ENCODE data around the gene RGL1. TPM values are rescaled to one million over a fixed set of nuclear protein-coding genes. Genes with fewer than 3 reads are reported as not detected.

RGL1 gene
- total RNA-seq, 1 experiment from 2014 or later: 1.5 TPM

DNA sequence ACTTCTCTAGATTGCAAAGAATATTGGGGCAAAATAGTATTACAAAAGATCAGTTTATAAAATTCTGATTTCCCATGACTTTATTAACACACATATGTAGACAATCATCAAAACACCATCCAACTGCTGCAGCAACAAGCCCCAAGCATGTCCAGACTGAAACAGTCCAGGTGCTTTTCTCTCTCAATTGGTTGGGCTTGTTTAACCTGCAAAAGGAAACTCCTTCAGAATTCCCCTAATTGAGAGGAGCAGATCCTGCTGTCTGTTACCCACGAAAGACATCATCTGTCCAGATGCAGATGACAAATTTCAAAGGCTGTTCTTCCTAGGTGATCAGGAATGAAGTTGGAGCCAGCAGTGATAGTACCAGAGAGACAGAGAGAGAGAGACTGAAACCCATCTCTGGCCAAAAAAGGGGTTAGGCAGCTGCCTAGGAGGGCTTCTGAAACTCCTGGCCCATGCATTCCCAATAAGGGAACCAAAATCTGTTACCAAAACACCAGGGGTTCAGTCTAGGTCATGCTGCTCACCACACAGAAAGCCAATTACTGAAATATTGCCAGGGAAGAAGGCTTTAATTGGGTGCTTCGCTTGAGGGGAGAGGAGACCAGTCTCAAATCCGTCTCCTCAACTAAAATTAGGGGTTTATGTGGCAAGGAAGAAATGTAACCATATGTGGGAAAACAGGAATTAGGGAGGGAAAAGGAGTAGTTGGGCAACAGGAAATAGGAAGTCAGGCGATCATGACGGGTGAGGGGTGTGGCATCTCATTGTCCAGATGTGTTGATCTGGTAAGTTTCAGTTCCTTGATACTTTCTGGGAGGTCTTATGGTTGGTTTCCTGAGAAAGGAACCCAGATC is 34.7 kb upstream of the RGL1 start:
- ATAC-seq (no peak), DNase-seq (no peak)
- Histone ChIP-seq H3K9ac (ENCODE audit: low read length) (no peak overlapping the region), H3F3A (ENCODE audit: low read length, unreplicated experiment) (no peaks in the 10 kb centered on the region), H3K9me3 (ENCODE audit: low read length) (0 out of 2 replicates have a peak, but pooled peaks cover 9% of the 10 kb centered on the region), H3K9me2 (replicated peaks; ENCODE audit: low read length) (no peaks in the 10 kb centered on the region), H3K4me2 (ENCODE audit: low read length) (no peak overlapping the region), H2AFZ (ENCODE audit: low read length) (no peak overlapping the region), H4K20me1 (ENCODE audit: low read length) (no peaks in the 10 kb centered on the region), H3K36me3 (ENCODE audit: low read depth, low read length) (no peaks in the 10 kb centered on the region), H3K27ac (ENCODE audit: low read length) (no peak overlapping the region), H3K4me1 (ENCODE audit: insufficient read depth, low read length) (no peaks in the 10 kb centered on the region), H3K27me3 (ENCODE audit: low read length) (no peaks in the 10 kb centered on the region), H3K79me2 (ENCODE audit: low read length) (no peaks in the 10 kb centered on the region), H3K4me3 (ENCODE audit: low read length) (no peak overlapping the region)
- intact Hi-C loops (cut with micrococcal nuclease): no loop called here
- CTCF ChIA-PET: interaction anchor here (0.6 kb wide), 1 partner anchor 13 kb away, joined by 3 read pairs; no protein-coding TSS in a partner anchor
- no peak for TF ChIP-seq EZH2phosphoT487 (IDR thresholded peaks at IDR 0.05; ENCODE audit: borderline replicate concordance, low read length)
- TF ChIP-seq, protein P1, sequence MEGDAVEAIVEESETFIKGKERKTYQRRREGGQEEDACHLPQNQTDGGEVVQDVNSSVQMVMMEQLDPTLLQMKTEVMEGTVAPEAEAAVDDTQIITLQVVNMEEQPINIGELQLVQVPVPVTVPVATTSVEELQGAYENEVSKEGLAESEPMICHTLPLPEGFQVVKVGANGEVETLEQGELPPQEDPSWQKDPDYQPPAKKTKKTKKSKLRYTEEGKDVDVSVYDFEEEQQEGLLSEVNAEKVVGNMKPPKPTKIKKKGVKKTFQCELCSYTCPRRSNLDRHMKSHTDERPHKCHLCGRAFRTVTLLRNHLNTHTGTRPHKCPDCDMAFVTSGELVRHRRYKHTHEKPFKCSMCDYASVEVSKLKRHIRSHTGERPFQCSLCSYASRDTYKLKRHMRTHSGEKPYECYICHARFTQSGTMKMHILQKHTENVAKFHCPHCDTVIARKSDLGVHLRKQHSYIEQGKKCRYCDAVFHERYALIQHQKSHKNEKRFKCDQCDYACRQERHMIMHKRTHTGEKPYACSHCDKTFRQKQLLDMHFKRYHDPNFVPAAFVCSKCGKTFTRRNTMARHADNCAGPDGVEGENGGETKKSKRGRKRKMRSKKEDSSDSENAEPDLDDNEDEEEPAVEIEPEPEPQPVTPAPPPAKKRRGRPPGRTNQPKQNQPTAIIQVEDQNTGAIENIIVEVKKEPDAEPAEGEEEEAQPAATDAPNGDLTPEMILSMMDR (conservative IDR thresholded peaks at IDR 0.05; ENCODE audit: low read depth, low read length): no peak
- no peak for TF ChIP-seq EZH2 (IDR thresholded peaks at IDR 0.05; ENCODE audit: low read length, unreplicated experiment)
- BruUV-seq (replicated peaks): no TSS peak
- POLR2A ChIA-PET (ENCODE audit: unreplicated experiment): no interaction called here

DNA sequence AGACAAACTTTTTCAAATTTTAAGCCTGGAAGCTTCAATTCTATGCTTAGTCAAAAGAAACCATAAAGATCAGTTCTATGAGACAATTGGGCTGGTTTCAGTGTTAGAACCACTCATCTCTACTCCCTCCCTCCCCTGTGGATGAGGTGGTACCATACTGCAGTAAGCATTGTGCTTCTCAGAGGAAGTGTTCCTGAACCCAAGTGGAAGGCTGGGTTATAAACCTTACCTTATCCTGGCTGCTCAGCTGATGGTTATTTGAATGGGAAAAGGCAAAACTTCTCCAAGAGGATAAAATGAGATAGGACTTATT is 34.1 kb upstream of the RGL1 start:
- H2AFZ ChIP-seq (ENCODE audit: low read length): no peak overlapping the region
- H3K9ac ChIP-seq (ENCODE audit: low read length): no peak overlapping the region
- no peaks in the 10 kb centered on the region for H3K79me2 ChIP-seq (ENCODE audit: low read length)
- ChIA-PET CTCF (no interaction called here), POLR2A (ENCODE audit: unreplicated experiment) (no interaction called here)
- no peaks in the 10 kb centered on the region for H4K20me1 ChIP-seq (ENCODE audit: low read length)
- H3K27me3 ChIP-seq (ENCODE audit: low read length): no peaks in the 10 kb centered on the region
- no peak overlapping the region for H3K4me2 ChIP-seq (ENCODE audit: low read length)
- no peak for TF ChIP-seq EZH2 (IDR thresholded peaks at IDR 0.05; ENCODE audit: low read length, unreplicated experiment)
- ATAC-seq (no peak), DNase-seq (no peak)
- 0 out of 2 replicates have a peak, but pooled peaks cover 11% of the 10 kb centered on the region for H3K9me3 ChIP-seq (ENCODE audit: low read length)
- intact Hi-C loops (cut with micrococcal nuclease): no loop called here
- H3K4me1 ChIP-seq (ENCODE audit: insufficient read depth, low read length): no peaks in the 10 kb centered on the region
- no peaks in the 10 kb centered on the region for H3K36me3 ChIP-seq (ENCODE audit: low read depth, low read length)
- H3K9me2 ChIP-seq (replicated peaks; ENCODE audit: low read length): no peaks in the 10 kb centered on the region
- no peak overlapping the region for H3K4me3 ChIP-seq (ENCODE audit: low read length)
- no peaks in the 10 kb centered on the region for H3F3A ChIP-seq (ENCODE audit: low read length, unreplicated experiment)
- BruUV-seq (replicated peaks): no TSS peak
- no peak overlapping the region for H3K27ac ChIP-seq (ENCODE audit: low read length)

DNA sequence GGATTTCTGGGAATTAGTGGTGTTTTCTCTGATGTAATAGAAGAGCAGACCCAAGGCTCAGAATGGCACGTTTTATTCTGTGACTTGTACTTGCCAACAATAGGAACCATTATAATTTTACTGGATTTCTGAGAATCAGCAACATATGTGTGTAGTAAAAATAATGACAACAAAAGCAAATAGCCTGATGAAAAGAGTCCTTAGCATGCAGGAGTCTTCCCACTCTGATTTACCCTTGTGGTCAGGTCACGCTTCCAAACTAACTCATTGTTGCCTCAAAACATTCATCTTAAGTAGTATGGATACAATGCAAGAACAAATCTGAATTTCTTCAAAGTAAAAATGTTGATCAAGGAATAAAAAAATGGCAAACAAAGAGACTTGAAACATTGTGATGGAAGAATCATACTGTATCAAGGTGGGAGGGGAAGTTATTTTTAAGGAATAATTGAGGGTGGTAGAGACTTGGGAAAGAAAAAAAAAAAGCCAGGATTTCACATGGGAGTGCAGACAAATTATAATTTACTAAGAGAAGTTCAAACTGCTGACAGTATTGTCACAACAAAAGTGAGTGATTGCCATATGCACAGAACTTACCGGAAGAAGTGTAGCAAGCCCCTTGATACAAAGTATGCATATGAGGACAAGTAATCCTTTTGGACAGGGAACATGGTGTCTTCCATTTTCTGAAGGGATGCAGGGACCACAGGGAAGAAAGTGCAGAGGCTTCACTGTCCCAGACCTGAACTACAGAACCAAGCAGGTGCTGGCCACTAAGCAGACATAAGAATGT is 31.2 kb upstream of the RGL1 start:
- no peaks in the 10 kb centered on the region for H3K9me2 ChIP-seq (replicated peaks; ENCODE audit: low read length)
- no peak overlapping the region for H3K27ac ChIP-seq (ENCODE audit: low read length)
- H4K20me1 ChIP-seq (ENCODE audit: low read length): no peaks in the 10 kb centered on the region
- ATAC-seq: no peak
- ChIA-PET POLR2A (ENCODE audit: unreplicated experiment) (no interaction called here), CTCF (no interaction called here)
- DNase-seq: no peak
- H3F3A ChIP-seq (ENCODE audit: low read length, unreplicated experiment): no peaks in the 10 kb centered on the region
- H2AFZ ChIP-seq (ENCODE audit: low read length): no peak overlapping the region
- 0 out of 2 replicates have a peak, but pooled peaks cover 11% of the 10 kb centered on the region for H3K9me3 ChIP-seq (ENCODE audit: low read length)
- no peaks in the 10 kb centered on the region for H3K4me1 ChIP-seq (ENCODE audit: insufficient read depth, low read length)
- no peaks in the 10 kb centered on the region for H3K27me3 ChIP-seq (ENCODE audit: low read length)
- no peak for TF ChIP-seq EZH2phosphoT487 (IDR thresholded peaks at IDR 0.05; ENCODE audit: borderline replicate concordance, low read length)
- no peak for TF ChIP-seq EZH2 (IDR thresholded peaks at IDR 0.05; ENCODE audit: low read length, unreplicated experiment)
- TF ChIP-seq, protein P1 (conservative IDR thresholded peaks at IDR 0.05; ENCODE audit: low read depth, low read length): no peak
- intact Hi-C loops (cut with micrococcal nuclease): no loop called here
- H3K9ac ChIP-seq (ENCODE audit: low read length): no peak overlapping the region
- no peaks in the 10 kb centered on the region for H3K79me2 ChIP-seq (ENCODE audit: low read length)
- no TSS peak for BruUV-seq (replicated peaks)
- H3K4me2 ChIP-seq (ENCODE audit: low read length): no peak overlapping the region
- H3K4me3 ChIP-seq (ENCODE audit: low read length): no peak overlapping the region
- H3K36me3 ChIP-seq (ENCODE audit: low read depth, low read length): no peaks in the 10 kb centered on the region

Data from PC-3 (cell line).